K562 (cell line): ENCODE measurements around the gene NUDT22. TPM values are rescaled to one million over a fixed set of nuclear protein-coding genes. Genes with fewer than 3 reads are reported as not detected.

Experiments used
- ARNT ChIP-seq, 2 experiments: fragments of 450-650 bp; IDR thresholded peaks; 2 replicates each; pipeline ENCODE4 v1.6.1; 2016; ENCODE audit warnings: mild to moderate bottlenecking in 1 of 2
- BMI1 ChIP-seq: fragments of 150-350 bp; IDR thresholded peaks from 2 replicates; pipeline ENCODE4 v1.6.1; 2014; ENCODE audit warnings: low read length
- CEBPB ChIP-seq: fragments of 450-650 bp; IDR thresholded peaks from 2 replicates; pipeline ENCODE4 v1.6.1; 2016; ENCODE audit warnings: missing genetic modification characterization, missing compliant biosample characterization
- CEBPZ ChIP-seq: fragments of 150-350 bp; IDR thresholded peaks from 2 replicates; pipeline ENCODE4 v1.6.1; 2014; ENCODE audit warnings: low read depth, mild to moderate bottlenecking, low read length, borderline replicate concordance
- CTCFL ChIP-seq: IDR thresholded peaks from 2 replicates; pipeline ENCODE4 v1.6.1; 2011; ENCODE audit warnings: borderline replicate concordance, low read depth, mild to moderate bottlenecking, moderate library complexity, low read length; ENCODE audit not compliant: insufficient read depth, poor library complexity, severe bottlenecking
- CXXC5 ChIP-seq: fragments of 250-450 bp; sonication (Bioruptor Pico); IDR thresholded peaks from 2 replicates; pipeline ENCODE4 v1.8.0; 2022; ENCODE audit warnings: inconsistent platforms, mild to moderate bottlenecking, moderate library complexity
- ELK3 ChIP-seq: fragments of 450-650 bp; formaldehyde crosslinking; IDR thresholded peaks from 2 replicates; pipeline ENCODE4 v1.4.0; 2020; ENCODE audit warnings: mild to moderate bottlenecking
- KDM1A ChIP-seq, 2 experiments: fragments of 450-650 bp; IDR thresholded peaks; 2 replicates each; pipeline ENCODE4 v1.6.1; 2016; ENCODE audit warnings: mild to moderate bottlenecking in 2 of 2
- NUFIP1 ChIP-seq: fragments of 450-650 bp; IDR thresholded peaks from 2 replicates; pipeline ENCODE4 v1.6.1; 2018; ENCODE audit not compliant: partially characterized antibody
- PHF8 ChIP-seq: fragments of 200-600 bp; sonication (generic); IDR thresholded peaks from 2 replicates; pipeline ENCODE4 v1.6.1; 2012; ENCODE audit warnings: mixed run types, mild to moderate bottlenecking, inconsistent platforms, low read length, moderate library complexity, borderline replicate concordance
- POU5F1 ChIP-seq: fragments of 150-350 bp; IDR thresholded peaks from 2 replicates; pipeline ENCODE4 v1.6.1; 2014; ENCODE audit warnings: borderline replicate concordance, low read length, low read depth, mild to moderate bottlenecking; ENCODE audit not compliant: partially characterized antibody
- SMAD3 ChIP-seq: fragments of 450-650 bp; formaldehyde crosslinking; conservative IDR thresholded peaks from 2 replicates; pipeline ENCODE4 v1.4.0; 2020; ENCODE audit warnings: mild to moderate bottlenecking
- SMARCA5 ChIP-seq: fragments of 450-650 bp; IDR thresholded peaks from 2 replicates; pipeline ENCODE4 v1.6.1; 2016
- TCF15 ChIP-seq: fragments of 250-450 bp; sonication (Bioruptor Pico); IDR thresholded peaks from 2 replicates; pipeline ENCODE4 v1.8.0; 2022; ENCODE audit warnings: moderate library complexity, mild to moderate bottlenecking, inconsistent platforms
- TRIM28 ChIP-seq: fragments of 450-650 bp; IDR thresholded peaks from 2 replicates; pipeline ENCODE4 v1.6.1; 2017
- ZNF12 ChIP-seq: sonication (generic); formaldehyde crosslinking; IDR thresholded peaks from 2 replicates; pipeline ENCODE4 v1.4.0; 2020; ENCODE audit warnings: mild to moderate bottlenecking, missing genetic modification reagents
- ZNF324 ChIP-seq: fragments of 250-450 bp; sonication (Bioruptor Pico); IDR thresholded peaks from 2 replicates; pipeline ENCODE4 v1.4.0; 2020; ENCODE audit warnings: mild to moderate bottlenecking
- ZNF589 ChIP-seq: fragments of 200-800 bp; sonication (Bioruptor generic); IDR thresholded peaks from 2 replicates; pipeline ENCODE4 v1.6.1; 2016; ENCODE audit warnings: low read depth, missing genetic modification characterization, missing compliant biosample characterization
- polyA plus RNA-seq, 8 experiments: library from polyadenylated mRNA; depleted of rRNA in 4 of 8; stranded (reverse) in 5 of 8; unstranded in 3 of 8; fragments of >200 nt; fragmentation: Nextera tagmentation in 2 of 8; fragmentation: Illumina TruSeq in 1 of 8; extraction: Ambion mirVana in 2 of 8; extraction: Trizol in 1 of 8; gene quantifications; 2 replicates each; pipeline versions ENCODE4 v1.2.1 to v1.2.3, GENCODE V29; 2011 to 2014; ENCODE audit warnings: inconsistent platforms in 1 of 8, missing spikeins in 1 of 8
- total RNA-seq, 7 experiments: library from RNA; depleted of rRNA in 6 of 7; stranded (reverse); fragments of >200 nt in 6 of 7; fragmentation: Illumina TruSeq in 2 of 7; extraction: Trizol in 2 of 7; gene quantifications; 2 replicates each; pipeline versions ENCODE4 v1.2.1 to v1.2.3, GENCODE V29; 2011 to 2021; ENCODE audit warnings: low replicate concordance in 1 of 7
- TF ChIP-seq, protein P1 (sequence below), 2 experiments: fragments of 200-800 bp in 1 of 2; sonication (Bioruptor generic) in 1 of 2; sonication (generic) in 1 of 2; formaldehyde crosslinking in 1 of 2; IDR thresholded peaks in 1 of 2; conservative IDR thresholded peaks in 1 of 2; 2 replicates each; pipeline versions ENCODE4 v1.5.0 to v1.6.1; 2016 to 2020; ENCODE audit warnings: missing compliant biosample characterization in 1 of 2, missing genetic modification characterization in 1 of 2, missing genetic modification reagents in 1 of 2

NUDT22 gene
- total and polyA plus RNA-seq, 9 of the 15 experiments (the other 6 are each of a cell fraction or from before 2014, with no cell fraction given) = 6.3 to 92.6 (median 37.4) TPM

DNA sequence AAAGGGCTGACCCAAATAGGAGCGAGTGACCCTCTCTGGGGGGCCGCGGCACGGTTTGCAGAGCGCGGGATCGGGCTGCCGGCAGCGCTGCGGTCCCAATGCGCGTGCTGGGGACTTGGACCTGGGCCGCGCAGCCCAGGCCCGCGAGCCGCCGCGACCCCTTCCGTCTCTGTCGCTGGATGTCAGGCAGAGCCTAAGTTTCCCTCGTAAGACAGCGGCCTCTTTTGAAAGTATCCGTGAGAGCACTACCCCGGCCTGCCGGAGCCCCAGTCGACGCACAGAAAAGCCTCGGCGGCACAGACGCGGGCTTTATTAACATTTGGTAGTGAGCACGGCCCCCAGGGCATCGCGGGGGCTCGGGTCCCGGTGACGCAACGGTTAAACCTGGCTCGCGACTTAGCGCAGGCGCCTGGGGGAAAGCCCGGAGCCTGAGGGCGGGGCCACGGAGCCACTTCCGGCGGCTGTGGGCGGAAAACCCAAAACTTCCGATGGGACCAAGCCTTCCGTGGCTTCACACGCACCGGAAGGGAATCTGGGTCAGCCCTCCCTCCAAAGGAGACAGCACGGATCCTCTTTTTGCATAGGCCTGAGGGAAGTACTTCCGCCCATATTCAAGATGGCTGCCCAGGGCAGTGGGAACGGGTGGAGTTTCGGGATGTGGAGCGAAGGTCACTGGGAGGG, 43.6 kb downstream of the NUDT22 start (continued):
- no peak for TF ChIP-seq NUFIP1
- peak; percentile 98 for TF ChIP-seq CXXC5 (CRISPR knock-in tag)
- no peak for TF ChIP-seq BMI1
- TF ChIP-seq CTCFL = no peak
- TF ChIP-seq POU5F1 = peak; percentile 88
- TF ChIP-seq, protein P1, sequence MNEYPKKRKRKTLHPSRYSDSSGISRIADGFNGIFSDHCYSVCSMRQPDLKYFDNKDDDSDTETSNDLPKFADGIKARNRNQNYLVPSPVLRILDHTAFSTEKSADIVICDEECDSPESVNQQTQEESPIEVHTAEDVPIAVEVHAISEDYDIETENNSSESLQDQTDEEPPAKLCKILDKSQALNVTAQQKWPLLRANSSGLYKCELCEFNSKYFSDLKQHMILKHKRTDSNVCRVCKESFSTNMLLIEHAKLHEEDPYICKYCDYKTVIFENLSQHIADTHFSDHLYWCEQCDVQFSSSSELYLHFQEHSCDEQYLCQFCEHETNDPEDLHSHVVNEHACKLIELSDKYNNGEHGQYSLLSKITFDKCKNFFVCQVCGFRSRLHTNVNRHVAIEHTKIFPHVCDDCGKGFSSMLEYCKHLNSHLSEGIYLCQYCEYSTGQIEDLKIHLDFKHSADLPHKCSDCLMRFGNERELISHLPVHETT (CRISPR knock-in tag; conservative IDR thresholded peaks at IDR 0.05 in 1 of 2, IDR thresholded peaks at IDR 0.05 in 1 of 2) = no peak
- no peak; the same call in 1 of the 2 replicates for TF ChIP-seq ZNF324 (CRISPR knock-in tag)
- TF ChIP-seq CEBPZ = no peak
- TF ChIP-seq ELK3 = no peak
- TF ChIP-seq KDM1A (IDR thresholded peaks at IDR 0.05) = no peak
- peak; percentile 96 for TF ChIP-seq CEBPB (tag)
- no peak for TF ChIP-seq ARNT (IDR thresholded peaks at IDR 0.05)
- TF ChIP-seq PHF8 = peak; percentile 57; the same call in 1 of the 2 replicates
- TF ChIP-seq ZNF589 (CRISPR knock-in tag) = no peak; the same call in 1 of the 2 replicates
- no peak for TF ChIP-seq TCF15
- no peak for TF ChIP-seq SMARCA5
- no peak for TF ChIP-seq TRIM28
- TF ChIP-seq SMAD3 (CRISPR knock-in tag) = no peak
- peak; percentile 77 for TF ChIP-seq ZNF12 (CRISPR knock-in tag)
